ENCODE results near the gene FGR. TPM values are rescaled to one million over a fixed set of nuclear protein-coding genes. Genes with fewer than 3 reads are reported as not detected.
A peak's percentile ranks its signal among the peaks of the same experiment; 100 is the strongest.

The FGR gene
- total and polyA plus RNA-seq, 2 of the 13 experiments (the other 11 are each of a cell fraction or from before 2014, with no cell fraction given) = not detected

- TF ChIP-seq ZKSCAN8 (CRISPR knock-in tag; IDR thresholded peaks at IDR 0.05; ENCODE audit: borderline replicate concordance) (peak; percentile 99), ZSCAN29 (CRISPR knock-in tag; conservative IDR thresholded peaks at IDR 0.05) (0 out of 2 replicates have a peak, but pooled peaks have one; percentile 48), ZC3H13 (CRISPR knock-in tag; IDR thresholded peaks at IDR 0.05) (no peak), GATAD2A (CRISPR knock-in tag; IDR thresholded peaks at IDR 0.05) (0 out of 2 replicates have a peak, but pooled peaks have one; percentile 27), THAP8 (CRISPR knock-in tag; IDR thresholded peaks at IDR 0.05; ENCODE audit: borderline replicate concordance) (no peak), ZNF503 (CRISPR knock-in tag; IDR thresholded peaks at IDR 0.05) (0 out of 2 replicates have a peak, but pooled peaks have one; percentile 32), EHMT2 (IDR thresholded peaks at IDR 0.05; ENCODE audit: borderline replicate concordance, low read depth, low read length) (no peak), ATF1 (CRISPR knock-in tag; IDR thresholded peaks at IDR 0.05) (peak; percentile 42; the same call in 1 of the 2 replicates), ZNF432 (CRISPR knock-in tag; IDR thresholded peaks at IDR 0.05; ENCODE audit: borderline replicate concordance) (no peak), ZNF629 (CRISPR knock-in tag; conservative IDR thresholded peaks at IDR 0.05) (0 out of 2 replicates have a peak, but pooled peaks have one; percentile 8), TP53 (CRISPR knock-in tag; conservative IDR thresholded peaks at IDR 0.05) (no peak), ZNF121 (CRISPR knock-in tag; IDR thresholded peaks at IDR 0.05) (no peak), ZSCAN21 (CRISPR knock-in tag; IDR thresholded peaks at IDR 0.05; ENCODE audit: borderline replicate concordance) (no peak), CENPT (CRISPR knock-in tag; IDR thresholded peaks at IDR 0.05; ENCODE audit: low read depth) (no peak)
- TF ChIP-seq, protein P1, sequence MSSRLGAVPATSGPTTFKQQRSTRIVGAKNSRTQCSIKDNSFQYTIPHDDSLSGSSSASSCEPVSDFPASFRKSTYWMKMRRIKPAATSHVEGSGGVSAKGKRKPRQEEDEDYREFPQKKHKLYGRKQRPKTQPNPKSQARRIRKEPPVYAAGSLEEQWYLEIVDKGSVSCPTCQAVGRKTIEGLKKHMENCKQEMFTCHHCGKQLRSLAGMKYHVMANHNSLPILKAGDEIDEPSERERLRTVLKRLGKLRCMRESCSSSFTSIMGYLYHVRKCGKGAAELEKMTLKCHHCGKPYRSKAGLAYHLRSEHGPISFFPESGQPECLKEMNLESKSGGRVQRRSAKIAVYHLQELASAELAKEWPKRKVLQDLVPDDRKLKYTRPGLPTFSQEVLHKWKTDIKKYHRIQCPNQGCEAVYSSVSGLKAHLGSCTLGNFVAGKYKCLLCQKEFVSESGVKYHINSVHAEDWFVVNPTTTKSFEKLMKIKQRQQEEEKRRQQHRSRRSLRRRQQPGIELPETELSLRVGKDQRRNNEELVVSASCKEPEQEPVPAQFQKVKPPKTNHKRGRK (CRISPR knock-in tag; IDR thresholded peaks at IDR 0.05) = no peak
- TF ChIP-seq, protein P2, sequence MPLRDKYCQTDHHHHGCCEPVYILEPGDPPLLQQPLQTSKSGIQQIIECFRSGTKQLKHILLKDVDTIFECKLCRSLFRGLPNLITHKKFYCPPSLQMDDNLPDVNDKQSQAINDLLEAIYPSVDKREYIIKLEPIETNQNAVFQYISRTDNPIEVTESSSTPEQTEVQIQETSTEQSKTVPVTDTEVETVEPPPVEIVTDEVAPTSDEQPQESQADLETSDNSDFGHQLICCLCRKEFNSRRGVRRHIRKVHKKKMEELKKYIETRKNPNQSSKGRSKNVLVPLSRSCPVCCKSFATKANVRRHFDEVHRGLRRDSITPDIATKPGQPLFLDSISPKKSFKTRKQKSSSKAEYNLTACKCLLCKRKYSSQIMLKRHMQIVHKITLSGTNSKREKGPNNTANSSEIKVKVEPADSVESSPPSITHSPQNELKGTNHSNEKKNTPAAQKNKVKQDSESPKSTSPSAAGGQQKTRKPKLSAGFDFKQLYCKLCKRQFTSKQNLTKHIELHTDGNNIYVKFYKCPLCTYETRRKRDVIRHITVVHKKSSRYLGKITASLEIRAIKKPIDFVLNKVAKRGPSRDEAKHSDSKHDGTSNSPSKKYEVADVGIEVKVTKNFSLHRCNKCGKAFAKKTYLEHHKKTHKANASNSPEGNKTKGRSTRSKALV (CRISPR knock-in tag; IDR thresholded peaks at IDR 0.05) = peak; percentile 62; the same call in 1 of the 2 replicates
- TF ChIP-seq, protein P3, sequence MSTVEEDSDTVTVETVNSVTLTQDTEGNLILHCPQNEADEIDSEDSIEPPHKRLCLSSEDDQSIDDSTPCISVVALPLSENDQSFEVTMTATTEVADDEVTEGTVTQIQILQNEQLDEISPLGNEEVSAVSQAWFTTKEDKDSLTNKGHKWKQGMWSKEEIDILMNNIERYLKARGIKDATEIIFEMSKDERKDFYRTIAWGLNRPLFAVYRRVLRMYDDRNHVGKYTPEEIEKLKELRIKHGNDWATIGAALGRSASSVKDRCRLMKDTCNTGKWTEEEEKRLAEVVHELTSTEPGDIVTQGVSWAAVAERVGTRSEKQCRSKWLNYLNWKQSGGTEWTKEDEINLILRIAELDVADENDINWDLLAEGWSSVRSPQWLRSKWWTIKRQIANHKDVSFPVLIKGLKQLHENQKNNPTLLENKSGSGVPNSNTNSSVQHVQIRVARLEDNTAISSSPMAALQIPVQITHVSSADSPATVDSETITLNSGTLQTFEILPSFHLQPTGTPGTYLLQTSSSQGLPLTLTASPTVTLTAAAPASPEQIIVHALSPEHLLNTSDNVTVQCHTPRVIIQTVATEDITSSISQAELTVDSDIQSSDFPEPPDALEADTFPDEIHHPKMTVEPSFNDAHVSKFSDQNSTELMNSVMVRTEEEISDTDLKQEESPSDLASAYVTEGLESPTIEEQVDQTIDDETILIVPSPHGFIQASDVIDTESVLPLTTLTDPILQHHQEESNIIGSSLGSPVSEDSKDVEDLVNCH (CRISPR knock-in tag; IDR thresholded peaks at IDR 0.05) = no peak
- TF ChIP-seq, protein P4, sequence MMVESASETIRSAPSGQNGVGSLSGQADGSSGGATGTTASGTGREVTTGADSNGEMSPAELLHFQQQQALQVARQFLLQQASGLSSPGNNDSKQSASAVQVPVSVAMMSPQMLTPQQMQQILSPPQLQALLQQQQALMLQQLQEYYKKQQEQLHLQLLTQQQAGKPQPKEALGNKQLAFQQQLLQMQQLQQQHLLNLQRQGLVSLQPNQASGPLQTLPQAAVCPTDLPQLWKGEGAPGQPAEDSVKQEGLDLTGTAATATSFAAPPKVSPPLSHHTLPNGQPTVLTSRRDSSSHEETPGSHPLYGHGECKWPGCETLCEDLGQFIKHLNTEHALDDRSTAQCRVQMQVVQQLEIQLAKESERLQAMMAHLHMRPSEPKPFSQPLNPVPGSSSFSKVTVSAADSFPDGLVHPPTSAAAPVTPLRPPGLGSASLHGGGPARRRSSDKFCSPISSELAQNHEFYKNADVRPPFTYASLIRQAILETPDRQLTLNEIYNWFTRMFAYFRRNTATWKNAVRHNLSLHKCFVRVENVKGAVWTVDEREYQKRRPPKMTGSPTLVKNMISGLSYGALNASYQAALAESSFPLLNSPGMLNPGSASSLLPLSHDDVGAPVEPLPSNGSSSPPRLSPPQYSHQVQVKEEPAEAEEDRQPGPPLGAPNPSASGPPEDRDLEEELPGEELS (CRISPR knock-in tag; IDR thresholded peaks at IDR 0.05) = 0 out of 2 replicates have a peak, but pooled peaks have one; percentile 13
Measured at GRCh38 chr1:27671964-27672749, 37.2 kb upstream of the FGR start, which contains the start of gene IFI6 (continued).
